Esophagus muscularis mucosa (tissue), 3 donors: Measurements from ENCODE around the gene SYNGR1.

ENCODE experiments used
- CTCF ChIP-seq, 3 experiments: fragments of 200-600 bp in 2 of 3; fragments of 450-650 bp in 1 of 3; sonication (generic) in 2 of 3; IDR thresholded peaks; one replicate each; pipeline ENCODE4 v1.5.1; 2017 to 2019; ENCODE audit warnings: antibody characterized with exemption in 3 of 3, mild to moderate bottlenecking in 2 of 3, moderate library complexity in 1 of 3
- POLR2A ChIP-seq: fragments of 450-650 bp; IDR thresholded peaks from one replicate; pipeline ENCODE4 v1.6.1; 2017; ENCODE audit warnings: antibody characterized with exemption, moderate library complexity, mild to moderate bottlenecking, low read depth
- POLR2AphosphoS5 ChIP-seq, 2 donors: sonication (generic); formaldehyde crosslinking; IDR thresholded peaks; one replicate each; pipeline ENCODE4 v1.6.1; 2017; ENCODE audit warnings: antibody characterized with exemption in 2 of 2

- TF ChIP-seq CTCF (IDR thresholded peaks at IDR 0.05) (no peak), POLR2A (no peak), POLR2AphosphoS5 (IDR thresholded peaks at IDR 0.05) (no peak)
Observed at GRCh38 chr22:39382410-39382809, 32.6 kb downstream of the SYNGR1 start.
